ENCODE measurements around the gene WNK1. TPM values are rescaled to one million over a fixed set of nuclear protein-coding genes. Genes with fewer than 3 reads are reported as not detected.

The WNK1 gene
- polyA plus RNA-seq, 1 donor (not counting 4 experiments of a cell fraction or from before 2014, with no cell fraction given), result 72.3 TPM

DNA sequence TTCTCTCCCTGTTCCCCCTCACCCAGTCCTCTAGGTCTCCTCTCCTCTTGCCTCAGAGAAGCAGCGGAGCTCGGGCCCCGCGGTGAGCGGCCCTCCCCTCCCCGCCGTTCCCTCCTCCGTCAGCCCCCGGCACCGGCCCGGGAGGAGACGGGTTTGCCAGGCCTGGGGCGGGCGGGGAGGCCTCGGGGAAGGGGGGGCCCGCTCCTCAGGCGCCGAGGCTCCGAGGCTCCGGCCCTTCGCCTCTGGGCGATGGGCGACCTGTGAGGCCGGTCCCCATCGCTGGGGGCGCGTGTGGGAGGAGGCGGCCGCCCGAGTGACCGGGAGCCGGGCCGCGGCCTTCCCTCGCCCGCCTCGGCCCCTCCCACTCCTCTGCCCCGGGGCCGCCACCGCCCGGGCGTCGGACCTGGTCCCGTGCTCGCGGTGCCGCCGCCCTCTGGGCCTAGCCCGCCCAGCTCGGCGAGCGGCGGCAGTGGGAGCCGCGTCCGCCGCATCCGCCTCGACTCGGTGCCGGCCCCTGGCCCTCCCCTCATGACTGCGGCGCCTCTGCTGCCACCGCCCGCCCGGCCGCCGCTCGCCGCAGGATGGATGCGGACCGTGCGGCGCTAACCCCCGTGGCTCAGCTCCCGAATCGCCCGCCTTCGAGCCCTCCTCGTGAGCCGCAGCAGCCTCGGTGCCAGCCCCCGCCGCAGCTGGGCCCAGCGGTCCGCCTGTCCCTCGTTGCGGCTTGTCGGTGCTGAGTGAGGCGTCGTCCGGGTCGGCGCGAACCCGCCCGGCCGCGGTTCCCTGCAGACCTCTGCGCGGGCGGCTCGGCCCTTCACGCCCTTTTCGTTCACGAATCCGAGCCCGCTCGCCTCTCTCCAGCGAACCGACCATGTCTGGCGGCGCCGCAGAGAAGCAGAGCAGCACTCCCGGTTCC is 574 bp downstream of the WNK1 start:
- Histone ChIP-seq H3K4me1 (ENCODE audit: control insufficient read depth, extremely low read depth, insufficient read depth, low read length) (peaks cover 33% of the 10 kb centered on the region), H3K4me3 (ENCODE audit: control insufficient read depth in 2 of 3, extremely low read depth in 1 of 3, insufficient read depth in 2 of 3, low read depth in 1 of 3, low read length in 3 of 3) (peak overlapping the region; percentile 68 to 91 (median 78)), H4K20me1 (ENCODE audit: control insufficient read depth, extremely low read depth, insufficient read depth, low read length) (peaks cover 28% of the 10 kb centered on the region), H3K9me3 (ENCODE audit: control insufficient read depth, low read depth, low read length) (no peaks in the 10 kb centered on the region), H3K4me2 (ENCODE audit: control insufficient read depth, extremely low read depth, insufficient read depth, low read depth, low read length) (peak overlapping the region; percentile 95), H3K36me3 (ENCODE audit: control insufficient read depth in 2 of 2, extremely low read depth in 1 of 2, insufficient read depth in 2 of 2, low read length in 2 of 2) (no peaks in the 10 kb centered on the region), H3K9ac (ENCODE audit: control insufficient read depth, extremely low read depth, insufficient read depth, low read length) (peak overlapping the region; percentile 86), H3K27ac (ENCODE audit: control insufficient read depth, insufficient read depth, low read length) (peak overlapping the region; percentile 56), H3K9me1 (ENCODE audit: control insufficient read depth, extremely low read depth, insufficient read depth, low read length) (no peaks in the 10 kb centered on the region), H3K79me2 (ENCODE audit: control insufficient read depth, insufficient read depth, low read length) (peaks cover 52% of the 10 kb centered on the region), H2AFZ (ENCODE audit: control insufficient read depth, low read length) (peak overlapping the region; percentile 71), H3K27me3 (ENCODE audit: control insufficient read depth, extremely low read depth, insufficient read depth, low read length) (no peaks in the 10 kb centered on the region)
- DNase-seq (ENCODE audit: low read depth, low spot score), result no peak
- dilution Hi-C loops (cut with MboI; ENCODE audit: extremely low pct_ligation_motif_present, low sequenced_read_pairs), result no loop called here
- TF ChIP-seq, protein P1, sequence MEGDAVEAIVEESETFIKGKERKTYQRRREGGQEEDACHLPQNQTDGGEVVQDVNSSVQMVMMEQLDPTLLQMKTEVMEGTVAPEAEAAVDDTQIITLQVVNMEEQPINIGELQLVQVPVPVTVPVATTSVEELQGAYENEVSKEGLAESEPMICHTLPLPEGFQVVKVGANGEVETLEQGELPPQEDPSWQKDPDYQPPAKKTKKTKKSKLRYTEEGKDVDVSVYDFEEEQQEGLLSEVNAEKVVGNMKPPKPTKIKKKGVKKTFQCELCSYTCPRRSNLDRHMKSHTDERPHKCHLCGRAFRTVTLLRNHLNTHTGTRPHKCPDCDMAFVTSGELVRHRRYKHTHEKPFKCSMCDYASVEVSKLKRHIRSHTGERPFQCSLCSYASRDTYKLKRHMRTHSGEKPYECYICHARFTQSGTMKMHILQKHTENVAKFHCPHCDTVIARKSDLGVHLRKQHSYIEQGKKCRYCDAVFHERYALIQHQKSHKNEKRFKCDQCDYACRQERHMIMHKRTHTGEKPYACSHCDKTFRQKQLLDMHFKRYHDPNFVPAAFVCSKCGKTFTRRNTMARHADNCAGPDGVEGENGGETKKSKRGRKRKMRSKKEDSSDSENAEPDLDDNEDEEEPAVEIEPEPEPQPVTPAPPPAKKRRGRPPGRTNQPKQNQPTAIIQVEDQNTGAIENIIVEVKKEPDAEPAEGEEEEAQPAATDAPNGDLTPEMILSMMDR (optimal IDR thresholded peaks at IDR 0.05 in 1 of 3, IDR thresholded peaks at IDR 0.05 in 1 of 3, conservative IDR thresholded peaks at IDR 0.05 in 1 of 3; ENCODE audit: extremely low read depth in 1 of 3, insufficient read depth in 2 of 3, low read length in 3 of 3), result no peak
- TF ChIP-seq EZH2 (IDR thresholded peaks at IDR 0.05; ENCODE audit: low read length), result no peak
- FAIRE-seq, result no peak

DNA sequence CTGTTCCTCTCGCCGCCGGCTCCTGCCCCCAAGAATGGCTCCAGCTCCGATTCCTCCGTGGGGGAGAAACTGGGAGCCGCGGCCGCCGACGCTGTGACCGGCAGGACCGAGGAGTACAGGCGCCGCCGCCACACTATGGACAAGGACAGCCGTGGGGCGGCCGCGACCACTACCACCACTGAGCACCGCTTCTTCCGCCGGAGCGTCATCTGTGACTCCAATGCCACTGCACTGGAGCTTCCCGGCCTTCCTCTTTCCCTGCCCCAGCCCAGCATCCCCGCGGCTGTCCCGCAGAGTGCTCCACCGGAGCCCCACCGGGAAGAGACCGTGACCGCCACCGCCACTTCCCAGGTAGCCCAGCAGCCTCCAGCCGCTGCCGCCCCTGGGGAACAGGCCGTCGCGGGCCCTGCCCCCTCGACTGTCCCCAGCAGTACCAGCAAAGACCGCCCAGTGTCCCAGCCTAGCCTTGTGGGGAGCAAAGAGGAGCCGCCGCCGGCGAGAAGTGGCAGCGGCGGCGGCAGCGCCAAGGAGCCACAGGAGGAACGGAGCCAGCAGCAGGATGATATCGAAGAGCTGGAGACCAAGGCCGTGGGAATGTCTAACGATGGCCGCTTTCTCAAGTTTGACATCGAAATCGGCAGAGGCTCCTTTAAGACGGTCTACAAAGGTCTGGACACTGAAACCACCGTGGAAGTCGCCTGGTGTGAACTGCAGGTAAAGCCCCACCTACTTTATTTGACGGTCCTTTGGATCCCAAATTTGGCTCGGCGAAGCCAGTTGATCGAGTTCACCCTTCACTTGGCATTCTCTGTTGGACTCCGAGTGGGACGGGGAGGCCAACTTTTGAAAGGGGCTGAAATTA is 1.5 kb downstream of the WNK1 start:
- DNase-seq (ENCODE audit: low read depth, low spot score), result no peak
- no peak overlapping the region for H2AFZ ChIP-seq (ENCODE audit: control insufficient read depth, low read length)

More for the DNA sequence above, 1.5 kb downstream of the WNK1 start:
- Histone ChIP-seq H3K9ac (ENCODE audit: control insufficient read depth, extremely low read depth, insufficient read depth, low read length) (peak overlapping the region; percentile 86), H3K4me3 (ENCODE audit: control insufficient read depth in 2 of 3, extremely low read depth in 1 of 3, insufficient read depth in 2 of 3, low read depth in 1 of 3, low read length in 3 of 3) (peak overlapping the region; percentile 68 to 91 (median 78)), H3K4me1 (ENCODE audit: control insufficient read depth, extremely low read depth, insufficient read depth, low read length) (peaks cover 35% of the 10 kb centered on the region), H3K9me1 (ENCODE audit: control insufficient read depth, extremely low read depth, insufficient read depth, low read length) (no peaks in the 10 kb centered on the region), H4K20me1 (ENCODE audit: control insufficient read depth, extremely low read depth, insufficient read depth, low read length) (peaks cover 28% of the 10 kb centered on the region), H3K9me3 (ENCODE audit: control insufficient read depth, low read depth, low read length) (no peaks in the 10 kb centered on the region), H3K4me2 (ENCODE audit: control insufficient read depth, extremely low read depth, insufficient read depth, low read depth, low read length) (peak overlapping the region; percentile 95), H3K36me3 (ENCODE audit: control insufficient read depth in 2 of 2, extremely low read depth in 1 of 2, insufficient read depth in 2 of 2, low read length in 2 of 2) (no peaks in the 10 kb centered on the region), H3K79me2 (ENCODE audit: control insufficient read depth, insufficient read depth, low read length) (peaks cover 59% of the 10 kb centered on the region), H3K27me3 (ENCODE audit: control insufficient read depth, extremely low read depth, insufficient read depth, low read length) (no peaks in the 10 kb centered on the region), H3K27ac (ENCODE audit: control insufficient read depth, insufficient read depth, low read length) (peak overlapping the region; percentile 56)
- dilution Hi-C loops (cut with MboI; ENCODE audit: extremely low pct_ligation_motif_present, low sequenced_read_pairs), result no loop called here
- TF ChIP-seq, protein P1 (optimal IDR thresholded peaks at IDR 0.05 in 1 of 3, IDR thresholded peaks at IDR 0.05 in 1 of 3, conservative IDR thresholded peaks at IDR 0.05 in 1 of 3; ENCODE audit: extremely low read depth in 1 of 3, insufficient read depth in 2 of 3, low read length in 3 of 3), result no peak
- no peak for TF ChIP-seq EZH2 (IDR thresholded peaks at IDR 0.05; ENCODE audit: low read length)
- FAIRE-seq, result no peak

Measured in keratinocyte (primary cell).